GM12891 (cell line): ENCODE results near the gene ANKS1A.

Source experiments
- POLR2A ChIP-seq: IDR thresholded peaks from 2 replicates; pipeline ENCODE4 v1.6.1; 2011; ENCODE audit warnings: low read depth, low read length, control low read depth
- POLR2AphosphoS5 ChIP-seq: IDR thresholded peaks from 2 replicates; pipeline ENCODE4 v1.6.1; 2011; ENCODE audit warnings: low read depth, low read length, control low read depth
- TAF1 ChIP-seq: IDR thresholded peaks from 2 replicates; pipeline ENCODE4 v1.6.1; 2011; ENCODE audit warnings: low read depth, low read length, control low read depth

GRCh38 chr6:34924831-34925625, 36.0 kb downstream of the ANKS1A start:
- no peak for TF ChIP-seq POLR2A
- no peak for TF ChIP-seq TAF1
- no peak for TF ChIP-seq POLR2AphosphoS5
